ENCODE results near the gene TRAP1.

DNA sequence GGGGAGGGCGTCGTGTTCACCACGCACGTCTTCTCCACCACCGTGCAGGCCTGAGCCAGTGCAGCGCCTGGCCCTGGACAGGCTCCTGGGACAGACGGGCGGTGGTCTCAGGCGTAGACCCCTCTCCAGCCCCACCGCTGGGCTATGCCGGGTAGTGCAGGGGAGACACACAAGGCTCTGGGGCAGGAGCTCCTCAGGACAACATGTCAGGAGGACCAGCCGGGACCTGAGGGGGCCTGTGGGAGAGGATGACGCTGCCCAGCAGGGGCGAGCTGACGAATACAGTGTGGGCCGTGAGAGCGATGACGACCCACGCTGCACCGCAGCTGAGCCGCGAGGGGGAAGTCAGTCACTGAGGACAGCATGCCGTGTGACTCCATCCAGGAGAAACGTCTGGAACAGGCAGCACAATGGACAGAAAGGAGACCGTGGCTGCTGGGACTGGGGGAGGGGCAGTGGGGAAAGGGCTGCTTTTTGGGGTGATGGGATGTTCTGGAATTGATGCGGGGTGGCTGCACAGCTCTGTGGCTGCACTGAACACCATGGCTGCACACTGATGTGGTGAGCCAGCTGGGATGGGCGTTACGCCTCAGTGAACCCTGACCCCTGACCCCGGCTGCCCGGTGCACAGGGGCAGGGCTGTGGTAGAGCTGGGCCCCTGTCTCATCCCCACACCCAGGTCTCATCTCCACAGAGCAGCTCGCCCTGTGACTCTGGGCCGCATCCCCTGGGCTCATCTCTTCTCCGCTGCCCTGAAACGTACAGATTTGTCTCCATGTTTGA is 42.6 kb downstream of the TRAP1 start:
- TF ChIP-seq, protein P1, sequence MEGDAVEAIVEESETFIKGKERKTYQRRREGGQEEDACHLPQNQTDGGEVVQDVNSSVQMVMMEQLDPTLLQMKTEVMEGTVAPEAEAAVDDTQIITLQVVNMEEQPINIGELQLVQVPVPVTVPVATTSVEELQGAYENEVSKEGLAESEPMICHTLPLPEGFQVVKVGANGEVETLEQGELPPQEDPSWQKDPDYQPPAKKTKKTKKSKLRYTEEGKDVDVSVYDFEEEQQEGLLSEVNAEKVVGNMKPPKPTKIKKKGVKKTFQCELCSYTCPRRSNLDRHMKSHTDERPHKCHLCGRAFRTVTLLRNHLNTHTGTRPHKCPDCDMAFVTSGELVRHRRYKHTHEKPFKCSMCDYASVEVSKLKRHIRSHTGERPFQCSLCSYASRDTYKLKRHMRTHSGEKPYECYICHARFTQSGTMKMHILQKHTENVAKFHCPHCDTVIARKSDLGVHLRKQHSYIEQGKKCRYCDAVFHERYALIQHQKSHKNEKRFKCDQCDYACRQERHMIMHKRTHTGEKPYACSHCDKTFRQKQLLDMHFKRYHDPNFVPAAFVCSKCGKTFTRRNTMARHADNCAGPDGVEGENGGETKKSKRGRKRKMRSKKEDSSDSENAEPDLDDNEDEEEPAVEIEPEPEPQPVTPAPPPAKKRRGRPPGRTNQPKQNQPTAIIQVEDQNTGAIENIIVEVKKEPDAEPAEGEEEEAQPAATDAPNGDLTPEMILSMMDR (IDR thresholded peaks at IDR 0.05; ENCODE audit: poor library complexity): no peak
- no peak for TF ChIP-seq EZH2 (IDR thresholded peaks at IDR 0.05; ENCODE audit: borderline replicate concordance)

Measured in hepatocyte (in vitro differentiated cells).